ENCODE measurements around the gene MCCD1. TPM values are rescaled to one million over a fixed set of nuclear protein-coding genes. Genes with fewer than 3 reads are reported as not detected.

MCCD1 gene
- total RNA-seq, 1 donor, result not detected

DNA sequence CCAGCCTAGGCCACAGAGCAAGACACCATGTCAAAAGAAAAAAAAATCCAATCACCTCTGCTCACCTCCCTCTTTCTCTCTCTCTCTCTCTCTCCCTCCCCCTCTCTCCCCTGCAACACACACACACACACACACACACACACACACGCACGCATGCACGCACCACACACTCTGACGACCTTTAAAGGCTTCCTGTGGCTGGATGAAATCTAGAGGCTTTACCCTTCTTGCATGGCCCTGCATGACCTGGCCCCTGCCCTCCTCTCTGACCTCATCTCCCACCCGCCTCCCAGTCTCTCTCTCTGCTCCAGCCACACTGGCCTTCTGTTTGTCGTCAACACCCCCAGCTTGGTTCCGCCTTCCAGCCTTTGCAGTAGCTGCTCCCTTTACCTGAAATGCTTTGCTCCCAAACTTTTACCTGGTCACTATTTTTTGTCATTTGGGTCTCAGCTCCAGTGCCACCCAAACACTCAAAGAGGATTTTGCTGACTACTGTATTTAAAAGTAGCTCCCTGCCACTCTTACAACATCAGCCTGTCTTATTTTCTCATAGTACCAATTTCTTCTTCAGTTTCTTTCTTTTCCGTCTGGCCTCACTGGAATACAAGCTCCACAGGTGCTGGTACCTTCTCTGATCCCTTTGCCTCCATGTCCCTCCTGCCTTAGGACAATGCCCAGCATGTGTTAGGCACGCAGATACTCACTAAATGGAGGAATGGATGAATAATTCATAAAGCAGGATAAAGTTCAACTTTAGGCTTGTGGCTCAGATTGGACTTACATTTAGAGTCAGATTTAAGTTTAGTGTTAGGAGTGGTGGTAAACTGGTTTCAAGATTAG is 39.0 kb downstream of the MCCD1 start:
- DNase-seq (ENCODE audit: low read depth), result no peak
- TF ChIP-seq, protein P1, sequence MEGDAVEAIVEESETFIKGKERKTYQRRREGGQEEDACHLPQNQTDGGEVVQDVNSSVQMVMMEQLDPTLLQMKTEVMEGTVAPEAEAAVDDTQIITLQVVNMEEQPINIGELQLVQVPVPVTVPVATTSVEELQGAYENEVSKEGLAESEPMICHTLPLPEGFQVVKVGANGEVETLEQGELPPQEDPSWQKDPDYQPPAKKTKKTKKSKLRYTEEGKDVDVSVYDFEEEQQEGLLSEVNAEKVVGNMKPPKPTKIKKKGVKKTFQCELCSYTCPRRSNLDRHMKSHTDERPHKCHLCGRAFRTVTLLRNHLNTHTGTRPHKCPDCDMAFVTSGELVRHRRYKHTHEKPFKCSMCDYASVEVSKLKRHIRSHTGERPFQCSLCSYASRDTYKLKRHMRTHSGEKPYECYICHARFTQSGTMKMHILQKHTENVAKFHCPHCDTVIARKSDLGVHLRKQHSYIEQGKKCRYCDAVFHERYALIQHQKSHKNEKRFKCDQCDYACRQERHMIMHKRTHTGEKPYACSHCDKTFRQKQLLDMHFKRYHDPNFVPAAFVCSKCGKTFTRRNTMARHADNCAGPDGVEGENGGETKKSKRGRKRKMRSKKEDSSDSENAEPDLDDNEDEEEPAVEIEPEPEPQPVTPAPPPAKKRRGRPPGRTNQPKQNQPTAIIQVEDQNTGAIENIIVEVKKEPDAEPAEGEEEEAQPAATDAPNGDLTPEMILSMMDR (IDR thresholded peaks at IDR 0.05; ENCODE audit: insufficient read depth, low read length), result no peak
- H3K4me3 ChIP-seq (ENCODE audit: low read depth, low read length), result no peak overlapping the region

DNA sequence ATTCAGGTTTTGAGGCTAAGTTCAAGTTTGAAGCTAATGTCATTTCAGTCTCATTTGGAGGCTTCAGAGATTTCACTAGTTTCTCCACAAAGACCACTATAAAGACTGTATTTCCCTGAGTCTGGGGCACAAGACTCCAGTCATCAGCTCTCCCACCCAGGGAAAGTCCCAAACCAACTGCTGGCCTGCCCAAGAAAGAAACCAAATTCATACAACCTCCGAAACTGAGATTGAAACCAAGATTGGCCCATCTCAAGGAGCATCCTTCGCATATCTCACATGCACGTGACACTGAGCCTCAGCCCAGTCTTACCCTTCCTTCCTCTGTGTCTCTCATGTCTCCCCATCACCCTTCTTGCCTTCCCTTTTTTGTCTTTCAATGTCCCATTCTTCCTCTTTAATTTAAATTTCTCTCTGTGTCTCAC is 39.8 kb downstream of the MCCD1 start:
- H3K4me3 ChIP-seq (ENCODE audit: low read depth, low read length), result no peak overlapping the region
- TF ChIP-seq, protein P1 (IDR thresholded peaks at IDR 0.05; ENCODE audit: insufficient read depth, low read length), result no peak
- no peak for DNase-seq (ENCODE audit: low read depth)

DNA sequence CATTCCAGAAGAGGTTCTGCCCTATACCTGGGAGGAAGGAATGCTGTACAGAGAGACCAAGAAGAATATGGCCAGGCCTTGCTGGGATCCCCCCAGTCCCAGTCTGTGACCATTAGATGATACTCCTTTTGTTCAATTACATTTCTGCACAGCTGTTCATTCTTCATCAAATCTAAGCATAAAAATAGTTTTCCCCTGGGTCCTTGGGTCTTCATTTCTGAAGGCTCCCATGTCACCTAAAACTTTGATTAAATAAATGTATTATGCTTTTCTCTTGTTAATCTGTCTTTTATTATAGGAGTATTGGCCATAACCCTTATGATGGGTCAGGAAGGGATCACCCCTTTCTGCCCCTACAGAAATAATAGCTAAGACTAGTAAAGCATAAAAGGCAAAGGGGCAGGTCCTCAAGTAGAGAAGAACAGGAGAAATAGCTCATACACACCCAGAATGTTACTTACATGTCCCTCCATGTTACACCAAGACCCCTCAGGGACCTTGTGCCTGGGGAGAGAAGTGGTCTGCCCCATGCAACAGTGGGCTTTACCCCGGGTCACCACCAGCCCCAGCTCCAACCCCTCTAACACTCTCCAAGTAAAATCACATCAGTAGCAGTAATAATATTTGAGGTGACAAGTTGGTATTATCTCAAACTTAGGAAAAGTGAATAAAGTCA is 41.2 kb downstream of the MCCD1 start:
- no peak for DNase-seq (ENCODE audit: low read depth)
- H3K4me3 ChIP-seq (ENCODE audit: low read depth, low read length), result no peak overlapping the region
- TF ChIP-seq, protein P1 (IDR thresholded peaks at IDR 0.05; ENCODE audit: insufficient read depth, low read length), result no peak

DNA sequence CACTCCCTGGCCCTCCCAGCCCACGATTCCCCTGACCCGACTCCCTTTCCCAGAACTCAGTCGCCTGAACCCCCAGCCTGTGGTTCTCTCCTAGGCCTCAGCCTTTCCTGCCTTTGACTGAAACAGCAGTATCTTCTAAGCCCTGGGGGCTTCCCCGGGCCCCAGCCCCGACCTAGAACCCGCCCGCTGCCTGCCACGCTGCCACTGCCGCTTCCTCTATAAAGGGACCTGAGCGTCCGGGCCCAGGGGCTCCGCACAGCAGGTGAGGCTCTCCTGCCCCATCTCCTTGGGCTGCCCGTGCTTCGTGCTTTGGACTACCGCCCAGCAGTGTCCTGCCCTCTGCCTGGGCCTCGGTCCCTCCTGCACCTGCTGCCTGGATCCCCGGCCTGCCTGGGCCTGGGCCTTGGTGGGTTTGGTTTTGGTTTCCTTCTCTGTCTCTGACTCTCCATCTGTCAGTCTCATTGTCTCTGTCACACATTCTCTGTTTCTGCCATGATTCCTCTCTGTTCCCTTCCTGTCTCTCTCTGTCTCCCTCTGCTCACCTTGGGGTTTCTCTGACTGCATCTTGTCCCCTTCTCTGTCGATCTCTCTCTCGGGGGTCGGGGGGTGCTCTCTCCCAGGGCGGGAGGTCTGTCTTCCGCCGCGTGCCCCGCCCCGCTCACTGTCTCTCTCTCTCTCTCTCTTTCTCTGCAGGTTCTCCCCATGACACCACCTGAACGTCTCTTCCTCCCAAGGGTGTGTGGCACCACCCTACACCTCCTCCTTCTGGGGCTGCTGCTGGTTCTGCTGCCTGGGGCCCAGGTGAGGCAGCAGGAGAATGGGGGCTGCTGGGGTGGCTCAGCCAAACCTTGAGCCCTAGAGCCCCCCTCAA is 43.5 kb downstream of the MCCD1 start, which contains the start of gene LTA:
Gene LTA, plus strand, starts transcription at position 249 of the 871 bp plus-strand sequence. Its CDS starts 454 bp downstream, at position 703.
- DNase-seq (ENCODE audit: low read depth), result no peak
- TF ChIP-seq, protein P1 (IDR thresholded peaks at IDR 0.05; ENCODE audit: insufficient read depth, low read length), result no peak
- H3K4me3 ChIP-seq (ENCODE audit: low read depth, low read length), result no peak within 1 kb of the TSS

DNA sequence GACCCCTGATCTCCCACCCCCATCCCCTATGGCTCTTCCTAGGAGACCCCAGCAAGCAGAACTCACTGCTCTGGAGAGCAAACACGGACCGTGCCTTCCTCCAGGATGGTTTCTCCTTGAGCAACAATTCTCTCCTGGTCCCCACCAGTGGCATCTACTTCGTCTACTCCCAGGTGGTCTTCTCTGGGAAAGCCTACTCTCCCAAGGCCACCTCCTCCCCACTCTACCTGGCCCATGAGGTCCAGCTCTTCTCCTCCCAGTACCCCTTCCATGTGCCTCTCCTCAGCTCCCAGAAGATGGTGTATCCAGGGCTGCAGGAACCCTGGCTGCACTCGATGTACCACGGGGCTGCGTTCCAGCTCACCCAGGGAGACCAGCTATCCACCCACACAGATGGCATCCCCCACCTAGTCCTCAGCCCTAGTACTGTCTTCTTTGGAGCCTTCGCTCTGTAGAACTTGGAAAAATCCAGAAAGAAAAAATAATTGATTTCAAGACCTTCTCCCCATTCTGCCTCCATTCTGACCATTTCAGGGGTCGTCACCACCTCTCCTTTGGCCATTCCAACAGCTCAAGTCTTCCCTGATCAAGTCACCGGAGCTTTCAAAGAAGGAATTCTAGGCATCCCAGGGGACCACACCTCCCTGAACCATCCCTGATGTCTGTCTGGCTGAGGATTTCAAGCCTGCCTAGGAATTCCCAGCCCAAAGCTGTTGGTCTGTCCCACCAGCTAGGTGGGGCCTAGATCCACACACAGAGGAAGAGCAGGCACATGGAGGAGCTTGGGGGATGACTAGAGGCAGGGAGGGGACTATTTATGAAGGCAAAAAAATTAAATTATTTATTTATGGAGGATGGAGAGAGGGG is 44.7 kb downstream of the MCCD1 start:
- DNase-seq (ENCODE audit: low read depth), result no peak
- no peak overlapping the region for H3K4me3 ChIP-seq (ENCODE audit: low read depth, low read length)
- TF ChIP-seq, protein P1 (IDR thresholded peaks at IDR 0.05; ENCODE audit: insufficient read depth, low read length), result no peak
